ENCODE measurements around the gene U2AF1L4.

U2AF1L4 gene

GRCh38 chr19:35745328-35746086 is at the start of gene U2AF1L4, which contains the start of gene PSENEN:
U2AF1L4 (minus strand) TSS chr19:35745418; CDS start chr19:35745391, 27 bp downstream.
PSENEN (plus strand) TSS chr19:35745651; CDS start chr19:35745931, 280 bp downstream.
- ATAC-seq = peak; percentile 56 to 65

DNA sequence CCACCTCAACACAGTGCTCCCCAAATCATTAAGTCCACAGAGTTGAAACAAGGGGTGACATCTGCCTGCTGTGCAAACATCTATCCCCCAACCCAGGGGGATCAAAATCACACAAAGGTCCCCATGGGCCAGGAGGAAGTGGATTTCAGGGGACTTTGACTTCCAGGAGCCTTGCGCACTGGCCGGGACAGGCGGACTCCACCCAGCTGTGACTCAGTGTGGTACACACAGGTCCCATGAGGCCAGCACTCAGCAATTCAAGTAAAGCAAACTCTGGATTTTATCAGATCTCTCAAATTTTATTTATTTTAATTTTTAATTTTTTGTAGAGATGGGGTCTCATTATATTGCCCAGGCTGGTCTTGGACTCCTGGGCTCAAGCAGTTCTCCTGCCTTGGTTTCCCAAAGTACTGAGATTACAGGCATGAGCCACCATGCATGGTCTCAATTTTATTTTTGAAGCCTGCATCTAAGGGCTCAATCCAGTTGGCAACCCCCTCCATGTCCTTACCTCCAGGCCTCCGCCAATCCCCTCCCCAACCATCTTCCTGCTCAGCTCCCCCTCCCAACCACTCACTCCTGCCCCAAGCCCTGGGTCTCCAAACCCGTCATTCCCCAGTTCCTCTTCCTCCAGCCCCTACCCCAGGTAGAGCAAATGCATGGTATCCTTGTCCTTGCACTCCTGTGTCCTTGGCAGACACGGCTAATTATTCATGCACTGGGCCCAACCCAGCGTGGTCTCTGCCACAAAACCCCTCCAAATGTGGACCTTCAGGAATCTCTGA is 48.4 kb upstream of the U2AF1L4 start:
- no peak for ATAC-seq

GRCh38 chr19:35792888-35793287 is 47.7 kb upstream of the U2AF1L4 start:
- no peak for ATAC-seq

DNA sequence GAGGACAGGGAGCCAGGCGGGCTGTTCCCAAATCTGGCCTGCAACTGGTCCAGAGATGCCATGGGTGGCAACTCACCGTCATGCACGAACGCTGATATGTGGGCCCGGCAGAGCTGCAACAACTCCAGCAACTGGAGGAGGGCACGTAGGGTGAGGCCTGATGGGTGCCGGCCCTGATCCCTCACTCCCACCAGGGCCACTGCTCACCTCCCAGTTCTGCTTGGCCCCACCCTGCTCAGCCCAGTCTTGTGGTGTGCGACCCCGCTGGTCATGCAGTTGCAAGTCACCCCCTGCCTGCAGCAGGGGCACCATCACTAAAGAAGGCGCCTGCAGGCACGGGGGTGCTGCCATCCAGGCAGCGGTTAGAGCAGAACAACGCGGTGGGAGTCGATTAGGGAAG is 47.1 kb upstream of the U2AF1L4 start:
- ATAC-seq = no peak

- no peak for ATAC-seq
Measured at GRCh38 chr19:35791814-35792279, 46.6 kb upstream of the U2AF1L4 start.

DNA sequence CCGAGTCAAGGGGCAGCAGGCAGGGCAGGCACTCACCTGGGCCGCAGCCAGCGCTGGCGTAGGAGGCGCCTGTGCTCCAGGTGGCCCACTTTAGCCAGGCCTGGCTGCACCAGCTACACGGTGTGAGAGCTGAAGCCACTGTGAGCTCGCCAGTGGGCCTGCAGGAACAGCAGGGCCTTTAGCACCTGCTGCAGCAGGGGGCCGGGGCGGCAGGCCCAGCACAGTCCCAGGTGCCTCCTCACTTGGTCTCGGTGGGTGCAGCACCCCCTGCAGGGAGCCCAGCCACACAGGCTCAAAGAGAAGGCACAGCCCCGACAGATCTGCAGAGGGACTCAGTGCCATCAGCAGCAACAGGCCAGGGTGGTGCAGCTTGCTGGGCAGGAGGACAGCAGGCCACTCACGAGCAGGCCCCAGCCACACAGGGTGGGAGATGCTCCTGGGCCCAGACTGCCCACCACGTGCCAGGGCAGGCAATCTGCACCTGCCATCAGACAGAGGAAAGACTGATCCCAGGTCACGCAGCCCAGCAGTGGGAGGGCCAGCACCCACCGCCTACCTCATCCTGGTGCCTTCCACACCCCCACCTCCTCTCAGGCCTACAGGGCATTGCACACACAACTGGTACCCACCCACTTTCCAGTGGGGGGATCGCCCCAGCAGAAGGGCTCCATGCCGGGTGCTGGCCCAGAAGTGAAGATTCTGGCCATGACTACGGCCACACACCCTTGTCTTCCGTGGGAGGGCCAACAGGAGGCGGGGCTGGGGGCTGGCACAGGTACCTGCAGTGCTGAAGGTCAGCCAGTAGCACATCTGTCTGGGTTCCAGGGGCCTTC is 46.0 kb upstream of the U2AF1L4 start:
- ATAC-seq = peak in 1 of 2 donors; percentile 33

DNA sequence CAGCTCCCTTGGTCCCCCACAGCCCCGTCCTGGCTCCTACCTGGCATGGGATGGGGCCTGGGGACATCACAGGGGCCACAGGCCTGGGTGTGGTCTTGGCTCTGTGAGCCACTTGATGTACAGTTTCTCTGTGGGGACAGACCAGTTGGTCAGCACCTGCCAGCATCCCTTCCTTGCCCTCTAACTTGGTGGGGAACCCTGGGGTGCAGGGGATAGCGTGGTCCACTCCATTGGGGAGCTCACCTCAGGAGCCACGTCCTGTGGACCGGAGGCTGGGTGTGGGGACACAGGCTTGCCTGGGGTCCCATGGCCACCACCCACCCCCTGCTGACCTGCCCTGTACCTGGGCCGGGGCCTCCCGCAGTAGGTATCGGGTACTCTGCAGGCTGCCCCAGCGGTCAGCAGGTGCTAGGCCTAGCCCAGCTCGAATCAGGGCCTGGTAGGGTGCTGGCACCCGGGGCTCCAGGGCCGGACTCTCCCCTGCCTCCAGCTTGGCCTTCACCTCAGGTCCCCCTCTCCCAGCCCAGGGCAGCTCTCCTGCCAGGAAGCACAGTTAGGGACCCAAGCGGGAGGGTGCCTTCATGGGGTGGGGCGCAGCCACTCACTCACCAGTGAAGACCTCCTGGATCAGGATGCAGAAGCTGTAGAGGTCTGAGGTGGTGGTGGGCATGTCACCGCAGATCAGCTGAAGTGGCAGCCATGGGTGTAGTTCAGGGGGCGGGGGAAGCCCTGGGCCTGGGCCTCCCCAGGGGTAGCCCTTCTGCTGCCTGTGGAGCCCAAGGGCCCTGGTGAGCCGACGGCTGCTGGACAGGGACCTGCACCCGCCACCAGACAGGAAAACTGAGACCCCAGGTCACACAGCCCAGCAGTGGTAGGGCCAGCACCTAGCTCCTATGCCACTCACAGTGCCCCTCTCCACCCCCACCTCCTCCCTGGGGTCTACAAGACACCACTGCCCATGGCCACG is 45.0 kb upstream of the U2AF1L4 start:
- ATAC-seq = no peak

- ATAC-seq = no peak
Measured at GRCh38 chr19:35789195-35789977, 44.2 kb upstream of the U2AF1L4 start.

DNA sequence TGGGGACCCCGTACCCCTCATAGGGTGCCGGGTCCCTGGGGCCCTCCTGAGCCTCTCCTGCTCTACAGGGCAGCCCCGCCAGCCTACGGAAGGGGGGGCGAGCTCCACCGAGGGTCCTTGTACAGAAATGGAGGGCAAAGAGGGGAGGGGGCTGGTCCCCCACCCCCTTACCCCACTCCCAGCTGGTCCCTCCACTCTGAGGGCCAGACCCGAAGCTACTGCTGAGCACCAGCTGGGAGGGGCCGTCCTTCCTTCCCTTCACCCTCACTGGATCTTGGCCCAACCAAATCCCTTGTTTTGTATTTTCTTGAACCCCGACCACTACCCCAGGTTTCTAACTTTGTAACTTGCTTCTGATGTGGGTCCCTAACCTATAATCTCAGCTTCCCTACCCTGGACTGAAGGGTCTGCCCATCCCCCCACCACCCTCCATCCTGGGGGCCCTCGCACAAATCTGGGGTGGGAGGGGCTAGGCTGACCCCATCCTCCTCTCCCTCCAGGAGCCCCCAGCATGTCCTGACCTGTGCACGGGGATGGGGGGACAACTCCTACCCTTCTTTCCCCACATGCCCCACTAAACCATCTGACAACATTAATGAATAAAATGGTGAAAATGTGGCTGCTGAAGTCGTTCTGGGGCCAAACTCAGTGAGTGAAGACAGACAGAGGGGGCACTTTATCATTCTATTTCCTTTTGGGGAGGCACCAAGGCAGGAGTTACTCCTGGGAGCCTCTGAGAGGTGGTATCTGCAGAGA is 43.2 kb upstream of the U2AF1L4 start:
- ATAC-seq = no peak

DNA sequence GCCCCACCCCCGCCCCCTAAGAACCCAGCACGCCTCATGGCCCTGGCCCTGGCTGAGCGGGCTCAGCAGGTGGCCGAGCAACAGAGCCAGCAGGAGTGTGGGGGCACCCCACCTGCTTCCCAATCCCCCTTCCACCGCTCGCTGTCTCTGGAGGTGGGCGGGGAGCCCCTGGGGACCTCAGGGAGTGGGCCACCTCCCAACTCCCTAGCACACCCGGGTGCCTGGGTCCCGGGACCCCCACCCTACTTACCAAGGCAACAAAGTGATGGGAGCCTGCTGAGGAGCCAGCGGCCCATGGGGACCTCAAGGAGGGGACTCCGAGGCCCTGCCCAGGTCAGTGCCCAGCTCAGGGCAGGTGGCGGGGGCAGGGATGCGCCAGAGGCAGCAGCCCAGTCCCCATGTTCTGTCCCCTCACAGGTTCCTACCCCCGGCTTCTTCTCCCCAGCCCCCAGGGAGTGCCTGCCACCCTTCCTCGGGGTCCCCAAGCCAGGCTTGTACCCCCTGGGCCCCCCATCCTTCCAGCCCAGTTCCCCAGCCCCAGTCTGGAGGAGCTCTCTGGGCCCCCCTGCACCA is 42.1 kb upstream of the U2AF1L4 start:
- ATAC-seq = no peak

DNA sequence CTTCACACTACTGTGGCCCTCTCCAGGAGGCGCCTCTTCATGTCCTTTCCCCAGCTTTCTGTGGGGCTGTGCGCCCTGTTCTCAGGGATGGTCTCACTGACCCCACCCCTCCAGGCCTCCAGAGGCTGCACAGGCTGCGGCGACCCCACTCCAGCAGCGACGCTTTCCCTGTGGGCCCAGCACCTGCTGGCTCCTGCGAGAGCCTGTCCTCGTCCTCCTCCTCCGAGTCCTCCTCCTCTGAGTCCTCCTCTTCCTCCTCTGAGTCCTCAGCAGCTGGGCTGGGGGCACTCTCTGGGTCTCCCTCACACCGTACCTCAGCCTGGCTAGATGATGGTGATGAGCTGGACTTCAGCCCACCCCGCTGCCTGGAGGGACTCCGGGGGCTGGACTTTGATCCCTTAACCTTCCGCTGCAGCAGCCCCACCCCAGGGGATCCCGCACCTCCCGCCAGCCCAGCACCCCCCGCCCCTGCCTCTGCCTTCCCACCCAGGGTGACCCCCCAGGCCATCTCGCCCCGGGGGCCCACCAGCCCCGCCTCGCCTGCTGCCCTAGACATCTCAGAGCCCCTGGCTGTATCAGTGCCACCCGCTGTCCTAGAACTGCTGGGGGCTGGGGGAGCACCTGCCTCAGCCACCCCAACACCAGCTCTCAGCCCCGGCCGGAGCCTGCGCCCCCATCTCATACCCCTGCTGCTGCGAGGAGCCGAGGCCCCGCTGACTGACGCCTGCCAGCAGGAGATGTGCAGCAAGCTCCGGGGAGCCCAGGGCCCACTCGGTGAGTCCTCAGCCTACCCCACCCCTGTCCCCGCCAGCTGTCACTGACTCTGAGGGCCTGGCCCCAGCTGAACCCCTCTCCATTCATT is 41.3 kb upstream of the U2AF1L4 start:
- no peak for ATAC-seq

GRCh38 chr19:35785339-35785627 is 40.1 kb upstream of the U2AF1L4 start:
- no peak for ATAC-seq

DNA sequence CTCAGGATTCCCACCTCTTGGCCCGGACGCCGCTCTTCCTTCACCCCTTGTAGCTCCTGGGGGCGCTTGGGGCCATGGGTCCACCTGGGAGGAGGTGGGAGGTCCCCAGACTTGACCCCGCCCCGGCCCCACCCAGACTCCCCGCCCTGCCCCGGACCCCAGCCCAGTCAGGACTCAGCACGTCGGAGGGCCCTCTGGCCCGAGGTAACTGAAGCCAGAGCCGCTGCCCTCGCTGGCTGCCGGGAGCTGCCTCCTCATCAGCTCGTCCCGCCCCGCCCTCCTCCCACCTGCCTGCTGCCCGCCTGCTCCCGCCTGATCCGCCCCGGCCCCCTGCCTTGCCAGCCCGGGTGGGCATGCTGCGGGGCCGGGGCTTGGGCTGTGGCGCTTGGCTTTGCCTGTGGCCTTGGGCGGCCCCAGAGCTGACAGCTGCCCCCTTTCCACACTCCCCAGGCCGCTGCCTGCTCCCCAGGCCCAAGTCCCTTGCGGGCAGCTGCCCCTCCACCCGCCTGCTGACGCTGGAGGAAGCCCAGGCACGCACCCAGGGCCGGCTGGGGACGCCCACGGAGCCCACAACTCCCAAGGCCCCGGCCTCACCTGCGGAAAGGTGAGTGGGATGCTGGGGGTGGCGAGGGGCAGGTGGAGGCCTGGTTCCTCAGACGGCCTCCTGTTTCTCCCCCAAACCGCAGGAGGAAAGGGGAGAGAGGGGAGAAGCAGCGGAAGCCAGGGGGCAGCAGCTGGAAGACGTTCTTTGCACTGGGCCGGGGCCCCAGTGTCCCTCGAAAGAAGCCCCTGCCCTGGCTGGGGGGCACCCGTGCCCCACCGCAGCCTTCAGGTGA is 39.5 kb upstream of the U2AF1L4 start:
- ATAC-seq = no peak

DNA sequence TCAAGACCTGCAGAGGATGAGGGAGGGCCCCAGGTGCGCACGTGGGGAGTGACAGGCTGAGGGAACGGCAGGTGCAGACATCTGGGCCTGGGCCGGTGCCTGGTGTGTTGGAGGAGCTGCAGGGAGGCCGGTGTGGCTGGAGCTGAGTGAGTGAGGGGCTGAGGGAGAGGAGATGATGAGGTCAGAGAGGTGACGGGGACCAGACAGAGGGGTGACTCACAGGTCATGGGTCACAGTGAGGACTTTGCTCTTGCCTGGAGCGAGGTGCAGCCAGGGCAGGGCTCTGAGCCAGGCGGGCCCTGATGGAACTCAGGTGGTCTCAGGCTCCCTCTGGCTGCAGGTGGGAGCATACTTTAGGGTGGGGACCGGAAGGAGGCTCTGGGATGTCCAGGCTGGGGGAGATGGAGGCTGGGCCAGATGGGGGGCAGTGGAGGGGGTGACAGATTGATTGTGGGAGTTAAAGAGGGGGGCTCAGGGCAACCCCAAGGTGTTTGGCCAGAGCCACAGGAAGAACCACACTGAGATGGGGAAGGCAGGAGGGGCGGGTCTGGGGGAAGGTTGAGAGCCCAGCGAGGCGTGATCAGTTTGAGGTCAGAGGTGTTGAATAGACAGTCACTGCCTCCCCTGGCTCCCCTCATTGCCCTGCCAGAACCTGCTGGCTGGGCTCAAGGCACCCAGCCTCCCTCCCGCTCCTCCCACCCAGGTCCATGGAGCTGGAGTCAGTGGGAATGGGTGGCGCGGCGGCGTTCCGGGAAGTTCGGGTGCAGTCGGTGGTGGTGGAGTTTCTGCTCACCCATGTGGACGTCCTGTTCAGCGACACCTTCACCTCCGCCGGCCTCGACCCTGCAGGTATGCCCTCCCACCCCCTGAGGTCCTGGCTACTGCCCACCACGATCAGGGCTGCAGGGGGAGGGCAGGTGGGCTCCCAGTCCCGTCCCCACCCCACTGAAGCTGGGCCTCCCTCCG is 38.5 kb upstream of the U2AF1L4 start:
- ATAC-seq = no peak

DNA sequence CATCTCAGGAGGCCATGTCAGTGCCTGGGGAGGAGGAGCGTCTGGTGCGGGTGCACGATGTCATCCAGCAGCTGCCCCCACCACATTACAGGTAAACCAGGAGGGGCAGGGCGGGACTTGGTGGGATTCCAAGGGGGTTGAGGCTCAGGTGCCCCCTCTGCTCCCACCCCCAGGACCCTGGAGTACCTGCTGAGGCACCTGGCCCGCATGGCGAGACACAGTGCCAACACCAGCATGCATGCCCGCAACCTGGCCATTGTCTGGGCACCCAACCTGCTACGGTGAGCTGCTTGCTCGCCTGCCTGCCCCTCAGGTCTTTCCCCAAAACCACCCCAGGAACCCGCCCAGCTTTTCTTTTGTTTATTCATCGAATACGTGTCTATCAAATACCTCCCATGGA is 37.4 kb upstream of the U2AF1L4 start:
- no peak for ATAC-seq

DNA sequence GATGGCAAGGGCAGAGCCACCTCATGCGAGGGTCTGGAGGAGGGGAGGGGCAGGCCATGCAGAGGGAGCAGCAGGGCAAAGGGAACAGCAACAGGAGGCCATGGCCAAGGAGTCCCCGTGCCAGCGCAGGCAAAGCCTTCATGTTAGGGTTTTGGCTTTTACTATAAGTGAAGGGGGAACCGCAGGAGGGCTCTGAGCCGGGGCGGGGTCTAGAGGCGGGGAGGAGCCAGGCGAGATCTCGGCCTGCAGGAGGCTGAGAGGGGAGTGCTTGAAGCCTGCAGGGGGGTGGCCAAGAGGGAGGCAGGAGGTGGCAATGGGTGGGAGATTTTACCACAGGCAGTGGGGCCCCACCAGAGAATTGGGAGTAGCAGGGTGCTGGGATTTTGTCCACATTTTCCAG is 36.4 kb upstream of the U2AF1L4 start:
- no peak for ATAC-seq

DNA sequence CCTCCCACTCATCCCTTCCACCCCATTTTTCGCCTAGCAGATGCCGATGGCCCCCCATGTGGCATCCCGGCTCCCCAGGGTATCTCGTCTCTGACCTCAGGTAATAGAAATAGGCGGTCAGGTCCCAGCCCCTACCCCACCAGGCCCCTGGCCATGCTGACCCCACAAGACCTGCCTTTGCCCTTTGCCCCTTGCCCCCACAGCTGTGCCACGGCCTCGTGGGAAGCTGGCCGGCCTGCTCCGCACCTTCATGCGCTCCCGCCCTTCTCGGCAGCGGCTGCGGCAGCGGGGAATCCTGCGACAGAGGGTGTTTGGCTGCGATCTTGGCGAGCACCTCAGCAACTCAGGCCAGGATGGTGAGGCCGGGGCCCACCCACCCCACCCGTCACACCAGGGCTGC is 35.5 kb upstream of the U2AF1L4 start:
- ATAC-seq = no peak
